A673 (cell line): Measurements from ENCODE around the gene ADCY4. TPM values are rescaled to one million over a fixed set of nuclear protein-coding genes. Genes with fewer than 3 reads are reported as not detected.

ENCODE experiments used
- BruUV-seq: library from RNA; stranded (reverse); fragments of 400-500 nt; replicated peaks from 2 replicates; lab custom pipeline; 2021; lab: Mats Ljungman, UMichigan
- CTCF ChIA-PET: fragments of 300-600 bp; sonication (Branson Sonifier 250); formaldehyde crosslinking; loops from one replicate; lab custom pipeline; 2022; ENCODE audit warnings: antibody characterized with exemption; lab: Charles Lee
- POLR2A ChIA-PET: fragments of 300-600 bp; sonication (Branson Sonifier 250); formaldehyde crosslinking; loops from one replicate; lab custom pipeline; 2022; ENCODE audit warnings: antibody characterized with exemption; ENCODE audit not compliant: low non-redundant PET; lab: Charles Lee
- DNase-seq: peaks from one replicate; pipeline ENCODE4 v3.0.0-alpha.2; 2015; ENCODE audit warnings: low spot score
- H3K27ac ChIP-seq: fragments of 200-600 bp; sonication (generic); 2 replicates; pipeline ENCODE4 v1.5.1; 2016; ENCODE audit warnings: mixed run types, low read depth, mild to moderate bottlenecking, mixed read lengths, antibody characterized with exemption, low read length; ENCODE audit not compliant: poor library complexity, severe bottlenecking
- H3K27me3 ChIP-seq: fragments of 200-600 bp; sonication (generic); replicated peaks from 2 replicates; pipeline ENCODE4 v1.6.1; 2017; ENCODE audit warnings: mixed run types, low read depth, mild to moderate bottlenecking, mixed read lengths, antibody characterized with exemption, low read length; ENCODE audit not compliant: insufficient read depth, poor library complexity
- H3K36me3 ChIP-seq: fragments of 200-600 bp; sonication (generic); 2 replicates; pipeline ENCODE4 v1.6.1; 2016; ENCODE audit warnings: mixed run types, mild to moderate bottlenecking, mixed read lengths, antibody characterized with exemption, low read length; ENCODE audit not compliant: insufficient read depth, poor library complexity, severe bottlenecking
- H3K4me1 ChIP-seq: fragments of 200-600 bp; sonication (generic); 2 replicates; pipeline ENCODE4 v1.6.1; 2017; ENCODE audit warnings: mixed run types, mild to moderate bottlenecking, mixed read lengths, antibody characterized with exemption, low read length; ENCODE audit not compliant: insufficient read depth, poor library complexity, severe bottlenecking
- H3K4me3 ChIP-seq: fragments of 200-600 bp; sonication (generic); 2 replicates; pipeline ENCODE4 v1.5.1; 2016; ENCODE audit warnings: low read depth, mixed run types, mild to moderate bottlenecking, mixed read lengths, low read length; ENCODE audit not compliant: poor library complexity, severe bottlenecking
- H3K9me3 ChIP-seq: fragments of 200-600 bp; sonication (generic); 2 replicates; pipeline ENCODE4 v1.6.1; 2016; ENCODE audit warnings: mixed run types, low read depth, mild to moderate bottlenecking, mixed read lengths, antibody characterized with exemption, low read length; ENCODE audit not compliant: poor library complexity, severe bottlenecking
- EZH2 ChIP-seq: fragments of 200-600 bp; sonication (generic); IDR thresholded peaks from 2 replicates; pipeline ENCODE4 v1.6.1; 2017; ENCODE audit warnings: borderline replicate concordance, low read depth, mild to moderate bottlenecking, mixed read lengths, antibody characterized with exemption, low read length; ENCODE audit not compliant: poor library complexity, severe bottlenecking
- intact Hi-C: fragments of 100-400 bp; cut with micrococcal nuclease; formaldehyde crosslinking; loops from one replicate; pipeline ENCODE4 v1.10.0; 2022; ENCODE audit not compliant: unreplicated experiment
- total RNA-seq: library from RNA; stranded (reverse); gene quantifications from 2 replicates; pipeline ENCODE4 v1.2.3, GENCODE V29; 2021
- TF ChIP-seq, protein P1 (sequence below): fragments of 300-800, 200-600 bp; sonication (generic); conservative IDR thresholded peaks from 2 replicates; pipeline ENCODE4 v1.5.1; 2017; ENCODE audit warnings: low read depth, mild to moderate bottlenecking, antibody characterized with exemption, low read length, moderate library complexity, mixed read lengths

Gene ADCY4
- total RNA-seq, 1 experiment from 2014 or later: 0.84 TPM

DNA sequence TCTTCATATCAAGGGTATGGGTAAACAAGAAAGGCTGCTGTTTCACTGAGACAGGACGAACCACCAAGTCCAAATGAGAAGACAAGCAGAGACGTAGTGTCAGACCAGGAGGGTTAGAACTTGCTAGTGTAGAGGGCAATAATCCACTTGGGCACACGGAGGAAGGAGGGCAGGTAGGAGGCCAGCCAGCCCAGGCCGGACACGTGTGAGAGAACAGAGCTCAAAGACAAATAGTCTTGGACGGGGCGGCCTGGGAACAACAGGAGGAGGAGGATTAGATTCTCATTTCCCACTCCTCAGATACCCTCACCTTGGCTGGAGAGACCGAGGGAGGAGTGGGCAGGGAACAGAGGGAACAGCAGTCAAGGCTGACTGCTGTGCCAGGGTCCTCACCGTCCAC lies 44.1 kb downstream of the ADCY4 start:
- H3K36me3 ChIP-seq: no peaks in the 10 kb centered on the region
- no peak for DNase-seq
- H3K27me3 ChIP-seq: no peaks in the 10 kb centered on the region
- no TSS peak for BruUV-seq
- no peaks in the 10 kb centered on the region for H3K9me3 ChIP-seq
- intact Hi-C loops: no loop called here
- CTCF ChIA-PET: no interaction called here
- TF ChIP-seq, protein P1, sequence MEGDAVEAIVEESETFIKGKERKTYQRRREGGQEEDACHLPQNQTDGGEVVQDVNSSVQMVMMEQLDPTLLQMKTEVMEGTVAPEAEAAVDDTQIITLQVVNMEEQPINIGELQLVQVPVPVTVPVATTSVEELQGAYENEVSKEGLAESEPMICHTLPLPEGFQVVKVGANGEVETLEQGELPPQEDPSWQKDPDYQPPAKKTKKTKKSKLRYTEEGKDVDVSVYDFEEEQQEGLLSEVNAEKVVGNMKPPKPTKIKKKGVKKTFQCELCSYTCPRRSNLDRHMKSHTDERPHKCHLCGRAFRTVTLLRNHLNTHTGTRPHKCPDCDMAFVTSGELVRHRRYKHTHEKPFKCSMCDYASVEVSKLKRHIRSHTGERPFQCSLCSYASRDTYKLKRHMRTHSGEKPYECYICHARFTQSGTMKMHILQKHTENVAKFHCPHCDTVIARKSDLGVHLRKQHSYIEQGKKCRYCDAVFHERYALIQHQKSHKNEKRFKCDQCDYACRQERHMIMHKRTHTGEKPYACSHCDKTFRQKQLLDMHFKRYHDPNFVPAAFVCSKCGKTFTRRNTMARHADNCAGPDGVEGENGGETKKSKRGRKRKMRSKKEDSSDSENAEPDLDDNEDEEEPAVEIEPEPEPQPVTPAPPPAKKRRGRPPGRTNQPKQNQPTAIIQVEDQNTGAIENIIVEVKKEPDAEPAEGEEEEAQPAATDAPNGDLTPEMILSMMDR: no peak
- no peak for TF ChIP-seq EZH2
- no peaks in the 10 kb centered on the region for H3K4me1 ChIP-seq
- no peak overlapping the region for H3K27ac ChIP-seq
- POLR2A ChIA-PET: no interaction called here
- H3K4me3 ChIP-seq: no peak overlapping the region

GRCh38 chr14:24289649-24290280 lies 45.1 kb downstream of the ADCY4 start:
- Histone ChIP-seq H3K9me3 (no peaks in the 10 kb centered on the region), H3K27me3 (no peaks in the 10 kb centered on the region), H3K4me1 (no peaks in the 10 kb centered on the region), H3K27ac (no peak overlapping the region), H3K4me3 (no peak overlapping the region), H3K36me3 (no peaks in the 10 kb centered on the region)
- POLR2A ChIA-PET: no interaction called here
- TF ChIP-seq, protein P1: no peak
- no peak for TF ChIP-seq EZH2
- BruUV-seq: no TSS peak
- CTCF ChIA-PET: interaction anchor here (0.6 kb wide), 1 partner anchor 58 kb away, joined by 4 read pairs; no protein-coding TSS in a partner anchor
- no peak for DNase-seq
- intact Hi-C loops: no loop called here

GRCh38 chr14:24286996-24287395 lies 47.9 kb downstream of the ADCY4 start:
- Histone ChIP-seq H3K36me3 (no peaks in the 10 kb centered on the region), H3K4me3 (no peak overlapping the region), H3K9me3 (no peaks in the 10 kb centered on the region), H3K27me3 (no peaks in the 10 kb centered on the region), H3K27ac (no peak overlapping the region), H3K4me1 (no peaks in the 10 kb centered on the region)
- no peak for DNase-seq
- BruUV-seq: no TSS peak
- CTCF ChIA-PET: no interaction called here
- POLR2A ChIA-PET: no interaction called here
- TF ChIP-seq, protein P1: no peak
- TF ChIP-seq EZH2: no peak
- intact Hi-C loops: no loop called here
